MM.1S (cell line): ENCODE results near the gene GNPDA1.

ENCODE experiments used
- EZH2phosphoT487 ChIP-seq: fragments of 300-600 bp; sonication (generic); IDR thresholded peaks from 2 replicates; pipeline ENCODE4 v1.6.1; 2018; ENCODE audit warnings: antibody characterized with exemption, low read length
- TF ChIP-seq, protein P1 (sequence below): fragments of 300-600 bp; sonication (generic); IDR thresholded peaks from 2 replicates; pipeline ENCODE4 v1.5.1; 2016; ENCODE audit warnings: antibody characterized with exemption, low read length, mixed read lengths

DNA sequence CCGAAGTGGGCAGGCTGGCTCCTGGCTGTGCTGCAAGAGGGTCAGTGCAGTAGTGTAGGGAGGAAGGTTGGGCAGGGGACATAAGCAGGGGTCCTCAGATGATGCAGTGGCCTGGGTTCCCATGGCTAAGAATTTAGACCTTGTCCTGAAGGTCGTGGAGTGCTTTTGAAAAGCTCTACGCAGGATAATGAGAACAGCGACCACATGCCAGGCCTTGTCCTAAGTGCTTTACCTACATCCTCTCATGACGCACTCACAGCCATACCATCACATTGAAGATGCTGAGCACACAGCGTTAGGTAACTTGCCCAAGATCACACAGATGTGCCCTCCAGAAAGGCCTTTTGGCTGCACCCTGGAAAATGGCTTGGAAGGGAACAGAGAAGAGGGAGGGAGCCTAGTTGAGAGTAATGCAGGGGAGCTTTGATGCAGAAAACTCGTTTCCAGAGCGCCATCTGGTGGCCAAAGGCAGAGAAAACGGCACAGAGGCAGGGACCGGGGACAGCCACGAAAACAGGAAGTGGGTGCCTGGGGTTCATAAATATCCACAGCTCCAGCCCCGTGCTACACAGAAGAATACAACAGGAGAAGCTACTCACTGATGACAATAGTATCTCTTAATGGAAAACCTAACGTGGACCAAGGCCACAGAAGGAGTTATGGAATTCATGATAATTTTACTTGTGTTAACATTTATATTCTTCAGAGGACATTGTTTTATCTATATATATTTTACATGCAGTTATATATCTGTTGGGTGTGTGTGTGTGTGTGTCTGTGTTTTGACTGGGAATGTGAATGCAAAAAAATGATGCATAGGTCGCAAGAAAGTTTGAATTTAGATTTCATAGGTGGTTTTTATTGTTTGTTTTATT is 52.1 kb downstream of the GNPDA1 start:
- TF ChIP-seq, protein P1, sequence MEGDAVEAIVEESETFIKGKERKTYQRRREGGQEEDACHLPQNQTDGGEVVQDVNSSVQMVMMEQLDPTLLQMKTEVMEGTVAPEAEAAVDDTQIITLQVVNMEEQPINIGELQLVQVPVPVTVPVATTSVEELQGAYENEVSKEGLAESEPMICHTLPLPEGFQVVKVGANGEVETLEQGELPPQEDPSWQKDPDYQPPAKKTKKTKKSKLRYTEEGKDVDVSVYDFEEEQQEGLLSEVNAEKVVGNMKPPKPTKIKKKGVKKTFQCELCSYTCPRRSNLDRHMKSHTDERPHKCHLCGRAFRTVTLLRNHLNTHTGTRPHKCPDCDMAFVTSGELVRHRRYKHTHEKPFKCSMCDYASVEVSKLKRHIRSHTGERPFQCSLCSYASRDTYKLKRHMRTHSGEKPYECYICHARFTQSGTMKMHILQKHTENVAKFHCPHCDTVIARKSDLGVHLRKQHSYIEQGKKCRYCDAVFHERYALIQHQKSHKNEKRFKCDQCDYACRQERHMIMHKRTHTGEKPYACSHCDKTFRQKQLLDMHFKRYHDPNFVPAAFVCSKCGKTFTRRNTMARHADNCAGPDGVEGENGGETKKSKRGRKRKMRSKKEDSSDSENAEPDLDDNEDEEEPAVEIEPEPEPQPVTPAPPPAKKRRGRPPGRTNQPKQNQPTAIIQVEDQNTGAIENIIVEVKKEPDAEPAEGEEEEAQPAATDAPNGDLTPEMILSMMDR: peak; percentile 89
- TF ChIP-seq EZH2phosphoT487: no peak
